H9 (cell line): Measurements from ENCODE around the gene GPLD1. TPM values are rescaled to one million over a fixed set of nuclear protein-coding genes. Genes with fewer than 3 reads are reported as not detected.

Experiments used
- DNase-seq: peaks from one replicate; pipeline ENCODE4 v3.0.0-alpha.2; 2017
- H2AFZ ChIP-seq: one replicate; pipeline ENCODE4 v1.6.1; 2013; ENCODE audit warnings: mild to moderate bottlenecking, low read length, control low read depth, moderate library complexity
- H2AK5ac ChIP-seq: 2 replicates; pipeline ENCODE4 v1.6.1; 2013; ENCODE audit warnings: low read length, control low read depth, mixed read lengths; ENCODE audit not compliant: insufficient read length
- H2BK120ac ChIP-seq: one replicate; pipeline ENCODE4 v1.6.1; 2013; ENCODE audit warnings: low read depth, mild to moderate bottlenecking, low read length, control low read depth, inconsistent platforms; ENCODE audit not compliant: poor library complexity, severe bottlenecking
- H2BK12ac ChIP-seq: 2 replicates; pipeline ENCODE4 v1.6.1; 2013; ENCODE audit warnings: low read length, control low read depth, mixed read lengths, low read depth; ENCODE audit not compliant: insufficient read length
- H2BK15ac ChIP-seq: 2 replicates; pipeline ENCODE4 v1.6.1; 2013; ENCODE audit warnings: low read depth, low read length, control low read depth
- H2BK20ac ChIP-seq: one replicate; pipeline ENCODE4 v1.6.1; 2013; ENCODE audit warnings: low read depth, mild to moderate bottlenecking, low read length, control low read depth, inconsistent platforms; ENCODE audit not compliant: poor library complexity, severe bottlenecking
- H2BK5ac ChIP-seq: 2 replicates; pipeline ENCODE4 v1.6.1; 2013; ENCODE audit warnings: low read length, control low read depth, mixed read lengths; ENCODE audit not compliant: insufficient read length
- H3K14ac ChIP-seq: 2 replicates; pipeline ENCODE4 v1.6.1; 2013; ENCODE audit warnings: low read length, control low read depth; ENCODE audit not compliant: insufficient read depth
- H3K18ac ChIP-seq: 2 replicates; pipeline ENCODE4 v1.6.1; 2013; ENCODE audit warnings: low read depth, mild to moderate bottlenecking, mixed read lengths, low read length, control low read depth; ENCODE audit not compliant: insufficient read length
- H3K23ac ChIP-seq: 2 replicates; pipeline ENCODE4 v1.6.1; 2013; ENCODE audit warnings: low read length, control low read depth, mixed read lengths, low read depth; ENCODE audit not compliant: insufficient read length
- H3K23me2 ChIP-seq: 2 replicates; pipeline ENCODE4 v1.6.1; 2013; ENCODE audit warnings: low read depth, mild to moderate bottlenecking, mixed read lengths, low read length, control low read depth; ENCODE audit not compliant: insufficient read length, poor library complexity, severe bottlenecking
- H3K27ac ChIP-seq: 2 replicates; pipeline ENCODE4 v1.5.1; 2013; ENCODE audit warnings: low read length, control low read depth, mixed read lengths, low read depth; ENCODE audit not compliant: insufficient read length
- H3K27me3 ChIP-seq: 2 replicates; pipeline ENCODE4 v1.6.1; 2013; ENCODE audit warnings: low read length, control low read depth, inconsistent platforms; ENCODE audit not compliant: insufficient read depth
- H3K4ac ChIP-seq: 2 replicates; pipeline ENCODE4 v1.6.1; 2013; ENCODE audit warnings: low read depth, mild to moderate bottlenecking, control low read depth, inconsistent platforms, low read length, moderate library complexity
- H3K4me1 ChIP-seq: 2 replicates; pipeline ENCODE4 v1.6.1; 2013; ENCODE audit warnings: low read length, control low read depth, inconsistent platforms; ENCODE audit not compliant: insufficient read depth
- H3K4me2 ChIP-seq: 2 replicates; pipeline ENCODE4 v1.6.1; 2013; ENCODE audit warnings: low read length, control low read depth, mixed read lengths; ENCODE audit not compliant: insufficient read length, insufficient read depth
- H3K56ac ChIP-seq: 2 replicates; pipeline ENCODE4 v1.6.1; 2013; ENCODE audit warnings: low read depth, mild to moderate bottlenecking, mixed read lengths, low read length, control low read depth; ENCODE audit not compliant: insufficient read length
- H3K79me1 ChIP-seq: 2 replicates; pipeline ENCODE4 v1.6.1; 2013; ENCODE audit warnings: low read depth, mild to moderate bottlenecking, moderate library complexity, low read length, control low read depth, inconsistent platforms; ENCODE audit not compliant: insufficient read depth, poor library complexity, severe bottlenecking
- H3K79me2 ChIP-seq: 2 replicates; pipeline ENCODE4 v1.6.1; 2013; ENCODE audit warnings: low read length, control low read depth, inconsistent platforms; ENCODE audit not compliant: insufficient read depth
- H3K9ac ChIP-seq: 2 replicates; pipeline ENCODE4 v1.6.1; 2013; ENCODE audit warnings: low read length, control low read depth, mixed read lengths; ENCODE audit not compliant: insufficient read length; ENCODE audit errors: extremely low read depth
- H3K9me3 ChIP-seq: one replicate; pipeline ENCODE4 v1.6.1; 2013; ENCODE audit warnings: low read depth, low read length, inconsistent platforms; ENCODE audit not compliant: control insufficient read depth
- H3T11ph ChIP-seq: one replicate; pipeline ENCODE4 v1.6.1; 2013; ENCODE audit warnings: mild to moderate bottlenecking, low read length, control low read depth, inconsistent platforms
- H4K20me1 ChIP-seq: one replicate; pipeline ENCODE4 v1.6.1; 2013; ENCODE audit not compliant: control insufficient read depth, insufficient read length, insufficient read depth
- H4K5ac ChIP-seq: 2 replicates; pipeline ENCODE4 v1.6.1; 2013; ENCODE audit warnings: low read depth, mild to moderate bottlenecking, mixed read lengths, low read length, control low read depth; ENCODE audit not compliant: insufficient read length
- H4K8ac ChIP-seq: replicated peaks from 2 replicates; pipeline ENCODE4 v1.6.1; 2013; ENCODE audit warnings: low read length, control low read depth, mixed read lengths, low read depth; ENCODE audit not compliant: insufficient read length
- H4K91ac ChIP-seq: 2 replicates; pipeline ENCODE4 v1.6.1; 2013; ENCODE audit warnings: low read depth, mild to moderate bottlenecking, moderate library complexity, mixed read lengths, low read length, control low read depth; ENCODE audit not compliant: insufficient read length
- H3K27ac Mint-ChIP-seq, 3 experiments: 2 replicates in 2 of 3; 3 replicates in 1 of 3; pipeline ENCODE4 v1.8.0; 2020 to 2021; ENCODE audit warnings: mixed read lengths in 3 of 3, mild to moderate bottlenecking in 1 of 3, moderate library complexity in 1 of 3
- H3K27me3 Mint-ChIP-seq: 2 replicates; pipeline ENCODE4 v1.8.0; 2021; ENCODE audit warnings: low read depth, mild to moderate bottlenecking, moderate library complexity, mixed read lengths
- H3K36me3 Mint-ChIP-seq, 3 experiments: 2 replicates in 2 of 3; 3 replicates in 1 of 3; pipeline ENCODE4 v1.8.0; 2020 to 2021; ENCODE audit warnings: low read depth in 3 of 3, mixed read lengths in 3 of 3; ENCODE audit not compliant: insufficient read depth in 1 of 3
- H3K4me1 Mint-ChIP-seq, 2 experiments: 2 replicates each; pipeline ENCODE4 v1.8.0; 2020; ENCODE audit warnings: mixed read lengths in 2 of 2
- H3K4me3 Mint-ChIP-seq, 2 experiments: 2 replicates in 1 of 2; 3 replicates in 1 of 2; pipeline ENCODE4 v1.8.0; 2020 to 2021; ENCODE audit warnings: mild to moderate bottlenecking in 2 of 2, mixed read lengths in 2 of 2, moderate library complexity in 1 of 2
- H3K9me3 Mint-ChIP-seq, 2 experiments: 2 replicates in 1 of 2; 3 replicates in 1 of 2; pipeline ENCODE4 v1.8.0; 2020; ENCODE audit warnings: mild to moderate bottlenecking in 2 of 2, mixed read lengths in 2 of 2, moderate library complexity in 1 of 2
- CTCF ChIP-seq: fragments of 200-600 bp; sonication (generic); conservative IDR thresholded peaks from 3 replicates; pipeline ENCODE4 v1.8.0; 2021; ENCODE audit warnings: antibody characterized with exemption, mild to moderate bottlenecking
- WGBS: extraction: QIAGEN DNeasy Blood & Tissue Kit; methylation state at CpG from one replicate; pipeline ENCODE4 v1.1.7; 2013; ENCODE audit warnings: missing lambda C conversion rate, low lambda C conversion rate, mixed read lengths; ENCODE audit not compliant: insufficient read length; ENCODE audit errors: extremely low coverage; 5-methylcytosine and 5-hydroxymethylcytosine counted together
- total RNA-seq: library from RNA; stranded (reverse); gene quantifications from 2 replicates; pipeline ENCODE4 v1.2.1, GENCODE V29; 2021

The GPLD1 gene
- total RNA-seq, 1 experiment from 2014 or later, result 8.0 TPM

GRCh38 chr6:24410622-24411021 lies 78.8 kb downstream of the GPLD1 start:
- no peaks in the 10 kb centered on the region for H4K20me1 ChIP-seq
- H4K5ac ChIP-seq, result no peak overlapping the region
- no peak overlapping the region for H3K4me3 Mint-ChIP-seq
- H3K4ac ChIP-seq, result no peak overlapping the region
- H3K27me3 Mint-ChIP-seq, result no peaks in the 10 kb centered on the region
- H4K91ac ChIP-seq, result no peak overlapping the region
- no peaks in the 10 kb centered on the region for H3K9me3 ChIP-seq
- H2BK20ac ChIP-seq, result no peak overlapping the region
- H3T11ph ChIP-seq, result no peak overlapping the region
- no peak overlapping the region for H3K9ac ChIP-seq
- no peak overlapping the region for H3K56ac ChIP-seq
- H2BK12ac ChIP-seq, result no peak overlapping the region
- H2BK120ac ChIP-seq, result no peak overlapping the region
- no peak overlapping the region for H3K23ac ChIP-seq
- no peak overlapping the region for H2AK5ac ChIP-seq
- TF ChIP-seq CTCF, result no peak
- H3K27ac Mint-ChIP-seq, result no peak overlapping the region
- DNase-seq, result no peak
- no peak overlapping the region for H2AFZ ChIP-seq
- H3K4me1 ChIP-seq, result no peaks in the 10 kb centered on the region; the same call in 1 of the 2 replicates
- H3K14ac ChIP-seq, result no peak overlapping the region
- H3K27ac ChIP-seq, result no peak overlapping the region
- no peak overlapping the region for H2BK15ac ChIP-seq
- H3K9me3 Mint-ChIP-seq, result no peaks in the 10 kb centered on the region
- H2BK5ac ChIP-seq, result no peak overlapping the region
- peaks cover 4% of the 10 kb centered on the region for H3K79me1 ChIP-seq
- peaks cover 24 to 76% (median 57%) of the 10 kb centered on the region in 3 experiments; a peak in 6 of 7 replicates for H3K36me3 Mint-ChIP-seq
- H3K27me3 ChIP-seq, result no peaks in the 10 kb centered on the region
- H3K79me2 ChIP-seq, result peaks cover 5% of the 10 kb centered on the region; the same call in 1 of the 2 replicates
- H3K23me2 ChIP-seq, result no peaks in the 10 kb centered on the region
- H3K4me2 ChIP-seq, result no peak overlapping the region
- no peak overlapping the region for H4K8ac ChIP-seq
- H3K4me1 Mint-ChIP-seq, result peaks cover 0 to 9% of the 10 kb centered on the region in 2 experiments; a peak in 2 of 4 replicates
- H3K18ac ChIP-seq, result no peak overlapping the region
- no CpG with 5 or more reads among the region's 3 CpGs for WGBS
